ENCODE results near the gene DHCR7. TPM values are rescaled to one million over a fixed set of nuclear protein-coding genes. Genes with fewer than 3 reads are reported as not detected.

Gene DHCR7
- total RNA-seq, 6 experiments from 2014 or later: 42.0 to 320 (median 126) TPM

DNA sequence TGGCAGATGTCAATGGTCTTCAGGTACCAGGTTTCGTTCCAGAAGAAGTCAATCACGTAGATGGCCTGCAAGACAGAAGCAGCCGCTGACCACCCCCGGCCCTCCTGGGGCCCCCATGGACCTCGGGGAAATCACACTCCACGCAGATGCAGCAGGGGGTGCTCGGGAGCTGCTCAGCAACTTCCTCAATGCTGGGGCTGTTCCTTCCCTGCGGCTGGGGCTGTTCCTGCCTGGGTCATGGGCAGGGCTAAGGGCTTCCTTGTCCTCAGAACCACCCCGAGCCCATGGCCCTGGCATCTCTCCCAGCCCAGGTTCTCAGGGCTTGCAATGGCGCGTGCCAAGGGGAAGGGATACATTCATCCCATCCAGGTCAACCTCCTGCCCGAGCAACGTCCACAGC, 10.3 kb downstream of the DHCR7 start:
- no peak for DNase-seq
- TF ChIP-seq CTCF (IDR thresholded peaks at IDR 0.05) (no peak), POLR2A (IDR thresholded peaks at IDR 0.05) (no peak)
- no peaks in the 10 kb centered on the region for H3K27me3 ChIP-seq
- WGBS (ENCODE audit: insufficient coverage, low coverage, low lambda C conversion rate, missing lambda C conversion rate): no CpG with 5 or more reads among the region's 13 CpGs
- H3K4me1 ChIP-seq: peaks cover 0 to 24% (median 12%) of the 10 kb centered on the region in 4 donors
- intact Hi-C loops (cut with DNase I): no loop called here
- ATAC-seq: no peak
- no peak overlapping the region for H3K27ac ChIP-seq
- no peak overlapping the region for H3K4me3 ChIP-seq
- peaks cover 0 to 70% (median 20%) of the 10 kb centered on the region in 4 donors for H3K36me3 ChIP-seq
- H3K9me3 ChIP-seq: no peaks in the 10 kb centered on the region

DNA sequence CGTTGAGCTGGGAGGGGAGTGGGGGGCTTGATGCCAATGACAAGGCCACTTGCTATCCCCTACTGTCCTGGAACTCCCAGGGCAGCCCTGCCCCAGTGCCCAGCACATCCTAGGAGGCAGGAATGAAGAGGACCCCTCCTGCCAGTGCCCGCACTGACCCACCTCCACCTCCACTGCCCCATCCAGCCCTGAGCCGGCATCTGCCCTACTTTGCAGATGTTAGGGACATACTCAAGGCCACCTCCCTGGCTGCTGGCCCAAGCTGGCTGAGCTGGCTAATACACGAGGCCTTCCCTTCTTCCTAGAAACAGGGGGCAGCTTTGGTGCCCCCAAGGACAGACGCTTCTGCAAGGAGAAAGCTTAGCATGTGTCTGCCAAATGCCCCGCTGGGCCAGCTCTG, 10.8 kb downstream of the DHCR7 start:
- intact Hi-C loops (cut with DNase I): no loop called here
- WGBS (ENCODE audit: insufficient coverage, low coverage, low lambda C conversion rate, missing lambda C conversion rate): no CpG with 5 or more reads among the region's 6 CpGs
- no peak for DNase-seq
- H3K27ac ChIP-seq: no peak overlapping the region
- H3K4me1 ChIP-seq: peaks cover 0 to 29% (median 15%) of the 10 kb centered on the region in 4 donors
- H3K4me3 ChIP-seq: no peak overlapping the region
- TF ChIP-seq CTCF (IDR thresholded peaks at IDR 0.05): no peak
- no peak for ATAC-seq
- no peaks in the 10 kb centered on the region for H3K9me3 ChIP-seq
- no peaks in the 10 kb centered on the region for H3K27me3 ChIP-seq
- peaks cover 0 to 66% (median 17%) of the 10 kb centered on the region in 4 donors for H3K36me3 ChIP-seq

DNA sequence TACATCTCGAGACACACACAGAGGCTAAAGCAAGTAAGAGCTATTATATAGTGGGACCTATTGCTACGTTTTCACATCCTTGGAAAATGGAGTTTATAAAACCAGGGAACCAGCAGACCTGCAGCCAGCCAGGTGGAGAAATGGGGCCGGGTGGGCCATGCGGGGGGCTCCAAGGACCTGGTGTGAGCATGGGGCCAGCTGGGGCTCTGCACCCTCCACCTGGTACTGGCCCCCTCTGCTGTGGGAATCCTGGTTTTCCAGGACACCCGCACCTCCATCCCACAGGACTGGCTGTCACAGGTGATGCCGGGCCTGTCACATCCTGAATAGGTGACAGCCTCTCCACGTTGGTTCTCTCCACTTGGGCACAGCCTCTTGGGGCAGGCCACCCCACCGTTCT, 11.3 kb downstream of the DHCR7 start:
- Histone ChIP-seq H3K4me3 (no peak overlapping the region), H3K36me3 (peaks cover 0 to 61% (median 14%) of the 10 kb centered on the region in 4 donors), H3K4me1 (peaks cover 0 to 34% (median 18%) of the 10 kb centered on the region in 4 donors), H3K27ac (no peak overlapping the region), H3K27me3 (no peaks in the 10 kb centered on the region), H3K9me3 (no peaks in the 10 kb centered on the region)
- 73% methylated on average over 3 of the region's 8 CpGs for WGBS (ENCODE audit: insufficient coverage, low coverage, low lambda C conversion rate, missing lambda C conversion rate)
- TF ChIP-seq POLR2A (IDR thresholded peaks at IDR 0.05): no peak
- TF ChIP-seq CTCF (IDR thresholded peaks at IDR 0.05): no peak
- ATAC-seq (no peak), DNase-seq (no peak)
- intact Hi-C loops (cut with DNase I): no loop called here

DNA sequence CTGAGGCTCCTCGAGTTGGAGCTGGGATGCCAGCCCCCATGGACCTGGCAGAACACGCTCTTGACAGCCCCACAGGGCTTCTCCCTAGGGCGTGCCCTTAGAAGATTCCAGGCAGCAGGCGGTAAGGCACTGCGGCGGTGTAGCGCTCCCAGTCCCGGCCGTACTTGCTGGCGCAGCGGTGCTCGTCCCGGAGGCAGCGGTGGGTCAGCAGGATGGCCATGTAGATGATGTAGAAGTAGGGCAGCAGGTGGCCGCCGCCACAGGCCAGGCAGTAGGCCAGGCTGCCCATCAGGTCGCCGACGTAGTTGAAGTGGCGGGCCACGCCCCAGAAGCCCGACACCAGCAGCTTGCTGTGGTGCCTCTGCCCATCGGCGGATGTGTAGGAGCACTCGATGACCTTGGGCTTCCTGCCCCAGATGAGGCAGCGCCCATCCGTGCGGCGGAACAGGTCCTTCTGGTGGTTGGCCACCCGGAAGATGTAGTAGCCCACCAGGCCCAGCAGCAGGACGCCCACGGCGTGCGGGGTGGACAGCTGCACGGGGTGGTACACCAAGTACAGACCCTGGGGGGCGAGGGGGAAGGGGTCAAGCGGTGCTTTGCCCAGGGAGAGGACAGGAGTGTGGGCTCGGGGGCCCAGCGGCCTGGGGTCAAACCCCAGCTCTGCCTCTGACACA, 12.8 kb downstream of the DHCR7 start:
- Histone ChIP-seq H3K4me3 (no peak overlapping the region), H3K27me3 (no peaks in the 10 kb centered on the region), H3K4me1 (peaks cover 0 to 43% (median 22%) of the 10 kb centered on the region in 4 donors), H3K27ac (no peak overlapping the region), H3K36me3 (peaks cover 0 to 48% (median 8%) of the 10 kb centered on the region in 4 donors), H3K9me3 (no peaks in the 10 kb centered on the region)
- TF ChIP-seq CTCF (IDR thresholded peaks at IDR 0.05) (no peak), POLR2A (IDR thresholded peaks at IDR 0.05) (no peak)
- DNase-seq (no peak), ATAC-seq (no peak)
- intact Hi-C loops (cut with DNase I): no loop called here
- no CpG with 5 or more reads among the region's 39 CpGs for WGBS (ENCODE audit: insufficient coverage, low coverage, low lambda C conversion rate, missing lambda C conversion rate)
